ENCODE data around the gene LRRC75A.

LRRC75A gene

GRCh38 chr17:16491703-16492612, at the start of gene LRRC75A:
Gene LRRC75A (minus strand): TSS chr17:16492193. CDS start chr17:16491990, 203 bp downstream.
- Histone ChIP-seq H4K20me1 (ENCODE audit: insufficient read depth, low read length) (peaks cover 9% of the 10 kb centered on the region; the same call in 1 of the 2 replicates), H3K4me3 (ENCODE audit: low read depth in 1 of 2, low read length in 2 of 2) (peak within 1 kb of the TSS; percentile 34 to 70; a peak in 3 of 4 replicates), H3K27ac (ENCODE audit: low read length) (no peak within 1 kb of the TSS), H3K27me3 (ENCODE audit: insufficient read depth, low read length, poor library complexity) (peaks cover 32% of the 10 kb centered on the region), H3K4me2 (ENCODE audit: insufficient read depth, low read length) (peak within 1 kb of the TSS; percentile 90), H3K4me1 (ENCODE audit: insufficient read depth, low read length) (peaks cover 25% of the 10 kb centered on the region), H3K9me3 (ENCODE audit: insufficient read depth, low read length, severe bottlenecking) (no peaks in the 10 kb centered on the region), H2AFZ (ENCODE audit: low read depth, low read length) (peak within 1 kb of the TSS; percentile 81), H3K79me2 (ENCODE audit: insufficient read depth, low read length) (no peaks in the 10 kb centered on the region), H3K36me3 (ENCODE audit: insufficient read depth, low read length) (no peaks in the 10 kb centered on the region), H3K9ac (ENCODE audit: low read depth, low read length) (peak within 1 kb of the TSS; percentile 67)
- ATAC-seq (ENCODE audit: insufficient read depth, low read depth) (peak; percentile 80), DNase-seq (peak; percentile 66)
- TF ChIP-seq EZH2 (IDR thresholded peaks at IDR 0.05; ENCODE audit: borderline replicate concordance, low read depth, low read length, severe bottlenecking) (no peak), CTCF (IDR thresholded peaks at IDR 0.05; ENCODE audit: borderline replicate concordance, extremely low read depth, low read length, poor library complexity, severe bottlenecking) (peak; percentile 51)

GRCh38 chr17:16537130-16537458, 45.1 kb upstream of the LRRC75A start:
- Histone ChIP-seq H3K4me2 (ENCODE audit: insufficient read depth, low read length) (peak overlapping the region; percentile 75), H3K27me3 (ENCODE audit: insufficient read depth, low read length, poor library complexity) (no peaks in the 10 kb centered on the region), H3K79me2 (ENCODE audit: insufficient read depth, low read length) (0 out of 2 replicates have a peak, but pooled peaks cover 2% of the 10 kb centered on the region), H3K9me3 (ENCODE audit: insufficient read depth, low read length, severe bottlenecking) (no peaks in the 10 kb centered on the region), H3K4me1 (ENCODE audit: insufficient read depth, low read length) (peaks cover 25% of the 10 kb centered on the region), H4K20me1 (ENCODE audit: insufficient read depth, low read length) (no peaks in the 10 kb centered on the region), H3K27ac (ENCODE audit: low read length) (peak overlapping the region; percentile 2; the same call in 1 of the 2 replicates), H3K4me3 (ENCODE audit: low read depth in 1 of 2, low read length in 2 of 2) (peak overlapping the region in 1 of 2 experiments; percentile 89; a peak in 1 of 4 replicates), H3K36me3 (ENCODE audit: insufficient read depth, low read length) (no peaks in the 10 kb centered on the region), H3K9ac (ENCODE audit: low read depth, low read length) (peak overlapping the region; percentile 81; the same call in 1 of the 2 replicates), H2AFZ (ENCODE audit: low read depth, low read length) (peak overlapping the region; percentile 85)
- TF ChIP-seq CTCF (IDR thresholded peaks at IDR 0.05; ENCODE audit: borderline replicate concordance, extremely low read depth, low read length, poor library complexity, severe bottlenecking) (no peak), EZH2 (IDR thresholded peaks at IDR 0.05; ENCODE audit: borderline replicate concordance, low read depth, low read length, severe bottlenecking) (no peak)
- DNase-seq = no peak
- no peak for ATAC-seq (ENCODE audit: insufficient read depth, low read depth)

- no peak overlapping the region for H2AFZ ChIP-seq (ENCODE audit: low read depth, low read length)
These were observed 42.2 kb upstream of the LRRC75A start for GRCh38 chr17:16534236-16534635.

More at GRCh38 chr17:16534236-16534635, 42.2 kb upstream of the LRRC75A start:
- H3K9me3 ChIP-seq (ENCODE audit: insufficient read depth, low read length, severe bottlenecking) = no peaks in the 10 kb centered on the region
- DNase-seq (no peak), ATAC-seq (ENCODE audit: insufficient read depth, low read depth) (no peak)
- no peak overlapping the region for H3K27ac ChIP-seq (ENCODE audit: low read length)
- no peaks in the 10 kb centered on the region for H4K20me1 ChIP-seq (ENCODE audit: insufficient read depth, low read length)
- H3K4me2 ChIP-seq (ENCODE audit: insufficient read depth, low read length) = no peak overlapping the region
- H3K9ac ChIP-seq (ENCODE audit: low read depth, low read length) = no peak overlapping the region; the same call in 1 of the 2 replicates
- H3K27me3 ChIP-seq (ENCODE audit: insufficient read depth, low read length, poor library complexity) = peaks cover under 1% of the 10 kb centered on the region
- TF ChIP-seq CTCF (IDR thresholded peaks at IDR 0.05; ENCODE audit: borderline replicate concordance, extremely low read depth, low read length, poor library complexity, severe bottlenecking) = no peak
- peaks cover 25% of the 10 kb centered on the region for H3K4me1 ChIP-seq (ENCODE audit: insufficient read depth, low read length)
- no peaks in the 10 kb centered on the region for H3K36me3 ChIP-seq (ENCODE audit: insufficient read depth, low read length)
- 0 out of 2 replicates have a peak, but pooled peaks cover 2% of the 10 kb centered on the region for H3K79me2 ChIP-seq (ENCODE audit: insufficient read depth, low read length)
- H3K4me3 ChIP-seq (ENCODE audit: low read depth in 1 of 2, low read length in 2 of 2) = no peak overlapping the region
